ENCODE measurements around the gene EXOC6B.

The EXOC6B gene

DNA sequence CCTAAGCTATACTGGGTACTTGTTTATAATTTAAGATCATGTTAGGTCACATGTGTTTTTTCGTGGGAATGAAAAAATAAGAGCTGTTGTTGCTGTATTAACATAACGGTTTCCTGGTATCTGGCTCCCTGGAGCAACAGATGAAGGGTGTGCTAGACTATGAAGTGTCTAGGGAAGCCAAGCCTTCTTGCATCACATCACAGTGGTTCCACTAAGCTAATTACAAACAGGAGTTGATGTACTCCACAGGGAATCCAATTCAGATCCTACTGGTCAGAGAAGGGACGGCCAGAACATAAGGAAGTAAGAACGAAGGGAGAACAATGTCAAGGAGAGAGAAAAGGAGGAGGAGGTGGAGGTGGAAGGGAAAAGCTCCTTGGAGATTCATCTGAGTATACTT is 485.2 kb downstream of the EXOC6B start:
- DNase-seq, result no peak

DNA sequence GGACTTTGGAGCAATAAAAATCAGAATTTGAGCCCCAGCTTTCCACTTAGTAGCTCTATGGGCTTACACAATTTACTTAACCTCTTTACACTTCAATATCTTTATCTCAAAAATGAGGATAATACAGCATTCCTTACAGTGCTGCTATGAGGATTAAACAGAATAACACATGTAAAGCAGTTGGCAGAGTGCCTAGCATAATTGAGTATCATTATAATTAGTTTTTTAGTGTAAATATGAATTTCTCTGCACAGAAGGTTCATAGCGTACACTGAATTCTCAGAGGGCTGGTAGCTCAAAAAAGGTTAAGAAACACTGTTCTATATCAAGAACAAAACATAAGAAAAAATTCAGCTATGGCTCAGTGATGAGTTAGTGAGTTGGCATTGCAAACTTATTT is 487.8 kb downstream of the EXOC6B start:
- no peak for DNase-seq

DNA sequence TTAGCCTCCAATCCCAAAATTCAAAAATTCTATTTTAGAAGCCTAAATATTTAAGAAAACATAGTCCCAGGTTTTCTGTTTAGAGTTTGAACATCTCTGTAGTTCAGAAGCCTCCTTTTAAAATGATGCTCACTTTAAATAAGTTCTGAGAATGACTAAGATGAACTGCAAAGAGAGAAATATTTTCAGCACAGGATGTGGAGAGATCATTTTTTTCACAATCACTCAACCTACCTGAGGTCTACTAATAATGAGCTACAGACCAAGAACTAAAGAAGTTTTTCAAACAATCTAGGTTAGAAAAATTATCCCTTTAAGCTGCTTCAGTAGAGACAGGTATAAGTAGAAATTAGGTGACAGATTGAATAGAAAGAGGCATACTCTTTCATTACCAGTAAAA is 493.1 kb downstream of the EXOC6B start:
- no peak for DNase-seq

DNA sequence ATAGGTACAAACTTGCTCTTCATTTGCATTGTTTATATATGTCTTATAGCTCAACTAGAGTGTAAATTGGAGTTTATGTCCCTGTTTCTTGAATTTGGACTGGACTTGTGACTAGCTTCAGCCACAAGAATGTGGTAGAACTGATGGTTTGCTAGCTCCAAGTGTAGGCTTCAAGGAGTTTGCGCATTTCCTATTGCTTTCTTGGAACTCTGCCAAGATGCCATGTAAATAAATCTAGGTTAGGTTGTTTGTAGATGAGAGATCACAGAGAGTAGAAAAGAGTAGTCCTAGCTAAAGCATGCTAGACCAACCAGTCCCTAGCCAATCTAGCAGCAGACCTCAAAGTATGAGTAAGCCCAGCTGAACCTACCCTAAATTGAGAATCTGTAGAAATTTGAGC is 495.2 kb downstream of the EXOC6B start:
- no peak for DNase-seq

DNA sequence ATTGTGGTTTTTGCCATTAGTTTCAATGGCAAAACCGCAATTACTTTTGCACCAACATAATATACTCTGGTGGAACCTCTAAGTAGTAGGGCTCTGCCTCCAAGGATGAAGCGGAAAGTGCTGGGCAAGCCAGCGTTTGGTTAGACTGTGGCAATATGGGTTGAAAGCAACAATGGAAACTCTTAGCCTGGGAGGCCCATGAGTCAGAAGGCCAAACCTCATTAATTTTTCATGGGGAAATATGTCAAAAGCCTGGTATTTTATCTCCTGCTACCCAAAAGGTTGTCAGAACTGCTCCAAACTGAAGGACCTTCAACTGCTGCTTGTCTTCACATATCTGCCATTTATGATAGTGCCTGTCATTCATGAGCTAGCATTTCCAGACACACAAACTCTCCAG is 499.1 kb downstream of the EXOC6B start:
- no peak for DNase-seq

DNA sequence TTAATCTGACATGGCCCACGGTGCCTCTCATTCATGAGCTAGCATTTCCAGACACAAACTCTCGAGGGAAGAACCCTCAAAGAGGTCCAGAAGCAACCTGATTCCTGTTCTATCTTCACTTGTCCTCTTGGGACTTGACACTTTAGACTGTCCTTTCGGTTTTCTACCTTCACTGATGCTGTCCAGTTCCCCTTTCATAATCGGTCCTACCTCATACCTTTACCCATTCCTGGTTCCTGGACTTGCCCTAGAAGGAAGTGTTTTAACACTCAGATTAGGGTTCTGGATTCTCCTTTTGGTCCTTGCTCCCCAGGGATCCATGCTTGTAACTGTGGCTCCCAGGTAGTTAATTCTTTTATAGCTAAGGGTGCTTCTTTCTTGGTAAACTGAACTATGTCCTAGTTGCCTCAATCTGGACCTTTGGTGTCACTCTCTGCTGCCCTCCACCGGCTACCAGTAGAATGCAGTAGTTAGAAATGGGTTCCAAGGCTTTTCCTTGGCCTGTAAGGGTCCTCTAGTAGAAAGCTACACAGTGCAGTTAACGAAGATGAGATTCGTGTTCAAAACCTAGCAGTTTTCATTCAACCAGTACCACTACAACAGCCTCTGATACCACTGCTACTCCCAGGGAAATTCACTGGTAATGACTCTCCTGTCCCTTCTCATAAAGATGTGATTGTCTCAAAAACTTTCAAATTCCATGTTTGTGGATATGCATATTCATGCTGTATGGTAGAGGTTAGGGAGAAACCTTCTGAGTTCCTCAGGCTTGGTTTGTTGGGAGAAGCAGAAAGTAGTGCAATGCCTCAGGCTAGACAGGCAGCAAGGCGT is 500.0 kb downstream of the EXOC6B start:
- DNase-seq, result peak in 1 of 2 experiments; percentile 1

DNA sequence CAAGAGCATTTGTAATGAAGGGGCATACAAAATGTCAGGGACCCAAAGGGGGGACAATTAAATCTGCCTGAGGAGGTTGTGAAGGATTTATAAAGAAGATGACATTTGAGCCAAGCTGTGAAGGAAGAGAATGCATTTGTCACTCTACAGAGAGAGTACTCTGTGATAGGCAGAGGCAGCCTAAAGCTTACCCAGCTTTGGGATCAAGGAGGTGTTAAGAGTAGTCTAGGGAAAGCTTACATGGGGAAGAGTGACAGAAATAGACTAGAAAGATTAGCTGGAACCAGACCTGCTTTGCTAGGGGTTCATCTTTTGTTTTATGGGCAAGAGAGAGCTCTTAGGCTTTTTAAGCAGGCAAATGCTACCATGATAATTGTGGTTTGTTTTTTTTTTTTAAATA is 509.1 kb downstream of the EXOC6B start:
- DNase-seq, result no peak

DNA sequence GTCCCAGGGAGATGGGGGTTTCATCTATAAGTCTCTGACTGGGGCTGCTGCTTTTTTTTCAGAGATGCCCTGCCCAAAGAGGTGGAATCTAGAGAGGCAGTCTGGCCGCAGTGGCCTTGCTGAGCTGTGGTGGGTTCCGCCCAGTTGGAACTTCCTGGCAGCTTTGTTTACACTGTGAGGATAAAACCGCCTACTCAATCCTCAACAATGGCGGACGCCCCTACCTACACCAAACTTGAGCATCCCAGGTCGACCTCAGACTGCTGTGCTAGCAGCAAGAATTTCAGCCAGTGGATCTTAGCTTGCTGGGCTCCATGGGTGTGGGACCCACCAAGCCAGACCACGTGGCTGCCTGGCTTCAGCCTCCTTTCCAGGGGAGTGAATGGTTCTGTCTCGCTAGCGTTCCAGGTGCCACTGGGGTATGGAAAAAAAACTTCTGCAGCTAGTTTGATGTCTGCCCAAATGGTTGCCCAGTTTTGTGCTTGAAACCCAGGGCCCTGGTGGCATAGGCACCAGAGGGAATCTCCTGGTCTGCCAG is 525.6 kb downstream of the EXOC6B start:
- DNase-seq, result no peak

DNA sequence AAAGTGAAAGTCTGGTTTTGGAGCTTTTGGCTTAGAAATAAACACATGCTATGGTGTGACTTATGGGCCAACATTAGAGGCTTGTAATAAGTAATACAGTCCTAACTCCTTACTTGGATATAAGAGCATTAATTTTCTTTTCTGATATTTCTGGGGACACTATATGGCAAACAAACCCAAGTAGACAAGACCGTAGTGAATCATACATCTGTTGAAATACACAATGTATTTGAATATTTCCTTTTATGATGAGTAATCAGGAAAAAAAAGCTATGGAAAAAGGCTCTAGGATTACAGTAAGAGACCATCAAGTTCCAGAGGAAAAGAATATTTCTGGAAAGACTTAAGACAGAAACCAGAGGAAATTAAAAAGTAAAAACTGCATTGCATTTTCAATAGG is 532.2 kb downstream of the EXOC6B start:
- DNase-seq, result no peak

DNA sequence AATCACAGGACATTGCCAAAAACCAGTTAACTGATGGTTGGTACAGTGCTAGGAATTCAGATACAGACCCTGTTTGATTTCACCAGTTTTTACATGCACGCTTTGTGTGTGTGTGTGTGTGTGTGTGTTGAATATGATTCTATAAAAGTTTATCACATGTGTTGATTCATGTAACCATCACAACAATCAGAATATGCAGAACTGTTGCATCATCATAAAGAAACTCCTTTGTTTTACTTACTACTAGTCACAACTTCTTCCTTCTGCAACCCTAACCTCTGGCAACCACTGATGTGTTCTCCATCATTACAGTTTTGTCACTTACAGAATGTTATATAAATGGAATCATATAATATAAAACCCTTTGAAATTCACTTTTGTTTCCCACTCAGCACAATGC is 533.4 kb downstream of the EXOC6B start:
- DNase-seq, result no peak

DNA sequence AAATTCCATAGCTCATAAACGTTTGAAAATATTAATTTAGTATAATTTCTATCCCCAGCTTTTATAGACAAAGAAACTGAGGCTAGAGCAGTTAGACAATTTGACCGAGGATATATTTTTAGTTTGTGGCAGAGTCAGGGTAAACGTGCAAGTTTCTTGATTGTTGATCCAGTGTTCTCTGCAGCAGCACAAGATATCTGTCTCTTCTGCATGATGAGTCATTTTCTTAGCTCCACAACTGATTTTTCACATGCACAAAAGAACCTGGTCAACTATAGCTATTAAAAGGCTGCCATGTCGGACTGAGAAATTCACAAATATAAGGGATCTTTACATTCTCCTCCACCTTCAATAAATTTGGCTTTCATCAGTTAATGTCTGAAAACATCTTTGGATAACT is 534.8 kb downstream of the EXOC6B start:
- no peak for DNase-seq

DNA sequence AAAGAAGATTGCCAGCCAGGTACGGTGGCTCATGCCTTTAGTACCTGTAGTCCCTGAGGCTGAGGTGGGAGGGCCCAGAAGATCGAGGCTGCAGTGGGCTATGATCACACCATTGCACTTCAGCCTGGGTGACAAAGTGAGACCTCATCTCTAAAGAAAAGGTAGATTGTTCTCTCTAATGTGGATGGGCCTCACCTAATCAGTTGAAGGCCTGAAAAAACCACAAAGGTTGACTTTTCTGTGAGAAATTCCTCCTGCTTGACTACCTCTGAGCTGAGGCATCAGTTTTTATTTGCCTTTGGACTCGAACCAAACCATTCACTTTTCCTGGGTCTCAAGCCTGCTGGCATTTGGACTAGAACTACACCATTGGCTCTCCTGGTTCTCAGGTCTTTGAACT is 536.1 kb downstream of the EXOC6B start:
- DNase-seq, result no peak

DNA sequence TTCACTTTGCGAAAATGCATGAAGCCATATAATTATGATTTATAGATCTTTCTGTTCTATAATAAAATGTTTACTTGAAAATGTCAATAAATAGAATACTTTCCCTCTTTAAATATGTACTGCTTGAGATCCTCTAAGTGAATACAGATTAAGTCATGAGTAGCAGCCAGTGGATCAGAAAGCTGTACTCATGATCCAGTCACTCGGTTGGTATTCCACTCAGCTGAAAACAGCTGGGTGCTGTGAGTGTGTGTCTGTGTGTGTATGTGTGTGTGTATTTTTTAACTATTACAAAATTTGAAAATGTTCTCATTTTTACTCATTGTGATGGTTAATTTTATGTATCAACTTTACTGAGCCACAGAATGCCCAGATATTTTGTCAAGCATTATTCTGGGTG is 536.5 kb downstream of the EXOC6B start:
- no peak for DNase-seq

DNA sequence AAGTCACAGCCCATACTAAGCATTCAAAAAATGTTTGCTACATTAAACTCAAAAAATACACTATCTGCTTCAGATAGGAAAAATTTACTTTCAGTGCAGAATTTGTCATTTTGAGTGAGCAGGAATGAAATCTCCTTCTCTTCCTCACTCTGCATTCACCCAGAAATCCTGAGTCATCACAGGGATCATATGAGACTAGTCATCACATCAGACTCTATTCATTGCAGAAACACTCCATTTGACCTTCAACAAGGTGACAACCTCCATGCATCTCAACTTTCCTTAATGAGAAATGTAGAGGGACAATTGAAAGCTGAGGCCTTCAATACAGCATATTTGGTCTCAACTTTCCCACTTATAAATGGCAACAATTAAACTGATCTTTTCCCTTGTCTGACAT is 547.8 kb downstream of the EXOC6B start:
- no peak for DNase-seq

DNA sequence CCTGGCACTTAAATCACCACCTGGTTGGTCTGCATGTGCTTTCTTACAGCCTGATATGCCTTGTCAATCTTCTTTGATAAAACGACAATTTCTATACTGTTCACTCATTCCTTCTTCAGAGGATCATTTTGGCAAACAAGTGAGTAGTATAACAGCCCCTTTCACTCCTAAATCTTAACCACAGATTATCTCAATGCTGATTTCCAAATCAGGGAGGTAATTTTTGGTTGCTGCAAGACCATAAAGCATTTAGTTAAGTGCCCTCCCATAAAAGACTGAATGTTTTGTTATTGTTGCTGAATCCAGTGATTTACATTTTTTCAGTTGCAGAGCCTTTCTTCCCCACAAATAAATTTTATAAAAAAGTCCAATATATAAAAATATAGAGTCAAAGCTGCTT is 549.0 kb downstream of the EXOC6B start:
- DNase-seq, result no peak

DNA sequence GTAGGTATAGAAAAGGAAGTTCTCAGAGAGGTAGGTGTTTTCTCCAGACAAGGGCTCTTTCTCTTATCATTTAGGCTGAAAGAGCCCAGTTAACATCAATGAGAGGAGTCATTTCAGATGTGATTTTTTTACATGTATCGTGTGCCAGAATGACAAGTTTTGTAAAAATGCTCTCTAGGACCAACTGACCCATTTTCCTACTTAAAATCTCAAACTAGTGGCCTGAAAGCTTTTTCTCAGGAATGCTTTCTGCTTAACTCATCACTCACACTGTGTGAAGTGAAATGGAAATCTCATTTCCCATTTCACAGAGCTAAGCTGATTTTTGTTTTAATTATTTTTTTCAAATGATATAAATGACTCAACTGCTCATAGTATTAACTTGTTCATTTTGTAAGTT is 549.5 kb downstream of the EXOC6B start:
- no peak for DNase-seq

DNA sequence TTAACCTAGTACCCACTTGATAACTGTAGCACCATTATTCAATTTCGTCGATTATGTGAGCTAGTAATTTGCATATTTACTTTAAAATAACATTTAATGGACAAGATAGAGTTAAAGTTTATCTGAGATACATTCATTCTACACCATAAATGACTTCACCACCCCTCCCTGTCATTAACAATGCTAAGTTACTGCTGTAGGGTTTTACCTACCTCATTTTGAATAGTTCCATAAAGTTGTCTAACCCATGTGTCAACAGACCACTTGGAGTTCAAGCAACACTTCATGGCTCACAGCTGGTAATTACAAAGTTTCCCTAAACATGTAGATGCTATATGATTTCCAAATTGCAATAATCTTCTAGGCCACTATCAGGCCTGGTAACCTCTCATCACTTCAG is 550.7 kb downstream of the EXOC6B start:
- DNase-seq, result no peak

DNA sequence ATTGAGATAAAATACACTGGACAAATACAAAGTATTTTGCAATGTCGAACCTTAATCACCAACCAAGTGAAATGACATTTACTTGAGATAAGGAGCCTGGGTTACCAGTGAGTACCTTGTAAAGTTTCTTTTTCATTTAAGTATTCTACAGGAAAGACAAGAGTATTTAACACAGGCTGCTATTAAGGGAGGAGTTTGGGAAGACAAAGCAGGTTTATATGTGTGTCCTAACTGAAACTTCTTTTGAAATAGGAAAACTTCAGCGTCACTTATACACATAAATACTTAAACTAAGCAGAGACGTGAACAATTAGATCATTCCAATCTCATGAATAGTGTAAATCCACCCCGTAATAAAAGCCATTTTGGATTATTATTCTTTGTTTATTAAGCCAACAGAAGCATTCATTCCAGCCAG is 551.4 kb downstream of the EXOC6B start:
- no peak for DNase-seq

DNA sequence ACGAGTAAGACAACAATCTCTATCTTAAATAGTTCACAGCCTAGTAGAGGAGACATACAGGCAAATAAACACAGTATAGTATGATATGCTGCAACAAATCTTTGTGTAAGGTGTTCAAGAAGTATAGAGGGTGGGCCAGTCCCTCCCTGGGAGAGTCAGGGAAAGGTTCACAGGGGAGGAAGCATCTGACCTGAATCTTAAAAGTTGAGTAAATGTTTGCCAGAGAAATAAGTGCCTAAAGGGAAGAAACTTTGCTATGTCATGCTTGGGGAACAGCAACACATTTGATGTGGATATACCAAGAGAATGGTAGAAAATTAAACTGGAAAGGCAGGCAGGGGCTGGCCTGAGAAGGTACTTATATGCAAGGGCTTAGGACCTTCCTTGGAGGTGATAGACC is 552.4 kb downstream of the EXOC6B start:
- no peak for DNase-seq

DNA sequence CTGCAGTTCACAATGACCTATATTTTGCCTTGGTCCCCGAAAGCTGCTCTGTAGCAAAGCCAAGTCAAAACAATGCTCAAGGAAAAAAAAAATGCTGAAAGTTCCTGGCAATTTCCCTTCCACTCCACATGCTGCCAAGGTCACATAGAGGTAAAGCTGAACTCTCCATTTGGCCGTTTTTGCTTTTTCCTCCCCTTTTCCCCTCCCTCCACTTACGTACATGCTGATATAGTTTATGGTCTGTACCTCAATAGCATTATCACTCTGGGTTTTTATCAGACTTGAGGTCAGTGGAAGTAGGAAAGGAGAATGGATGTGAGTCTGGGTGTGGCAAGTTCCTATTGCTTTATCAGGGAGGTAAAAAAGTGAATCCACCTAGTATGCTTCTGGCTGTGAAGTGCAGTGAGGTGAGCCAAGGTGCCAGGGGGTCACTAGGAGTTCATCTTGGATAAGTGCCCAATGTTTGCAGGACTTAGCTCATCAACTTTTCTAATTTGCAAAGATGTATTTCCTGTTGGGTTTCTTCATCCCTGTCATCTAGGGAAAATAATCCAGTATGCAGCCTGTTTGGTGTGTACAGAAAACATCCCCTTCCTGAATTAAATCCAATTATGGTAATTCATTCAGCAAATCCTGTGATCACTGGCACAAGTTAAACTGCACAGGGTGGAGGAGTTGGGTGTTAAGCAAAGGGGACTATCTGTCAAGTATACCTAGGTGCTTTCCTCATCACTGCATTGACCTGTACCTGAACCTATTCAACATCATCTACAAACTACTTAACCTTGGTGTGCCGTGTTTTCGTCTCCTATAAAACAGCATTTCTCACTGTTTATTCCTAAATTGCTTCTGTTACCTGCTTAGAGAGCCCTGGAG is 553.8 kb downstream of the EXOC6B start:
- DNase-seq, result no peak

DNA sequence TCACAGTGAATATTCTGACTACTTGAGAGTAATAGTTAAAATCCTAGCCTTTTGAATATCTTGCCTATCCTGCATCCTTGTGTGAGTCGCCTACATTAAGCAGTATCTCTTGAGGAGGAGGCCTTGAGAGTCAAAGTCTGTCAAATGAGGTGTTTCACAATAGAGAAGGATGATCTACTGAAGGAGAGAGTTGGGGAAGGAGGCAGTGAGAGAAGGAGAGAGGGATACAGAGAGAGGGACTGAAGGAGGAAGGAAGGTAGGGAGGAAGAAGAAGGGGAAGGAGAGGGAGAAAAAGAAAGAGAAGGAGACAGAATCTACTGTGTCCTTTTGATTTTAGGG is 554.6 kb downstream of the EXOC6B start:
- no peak for DNase-seq

DNA sequence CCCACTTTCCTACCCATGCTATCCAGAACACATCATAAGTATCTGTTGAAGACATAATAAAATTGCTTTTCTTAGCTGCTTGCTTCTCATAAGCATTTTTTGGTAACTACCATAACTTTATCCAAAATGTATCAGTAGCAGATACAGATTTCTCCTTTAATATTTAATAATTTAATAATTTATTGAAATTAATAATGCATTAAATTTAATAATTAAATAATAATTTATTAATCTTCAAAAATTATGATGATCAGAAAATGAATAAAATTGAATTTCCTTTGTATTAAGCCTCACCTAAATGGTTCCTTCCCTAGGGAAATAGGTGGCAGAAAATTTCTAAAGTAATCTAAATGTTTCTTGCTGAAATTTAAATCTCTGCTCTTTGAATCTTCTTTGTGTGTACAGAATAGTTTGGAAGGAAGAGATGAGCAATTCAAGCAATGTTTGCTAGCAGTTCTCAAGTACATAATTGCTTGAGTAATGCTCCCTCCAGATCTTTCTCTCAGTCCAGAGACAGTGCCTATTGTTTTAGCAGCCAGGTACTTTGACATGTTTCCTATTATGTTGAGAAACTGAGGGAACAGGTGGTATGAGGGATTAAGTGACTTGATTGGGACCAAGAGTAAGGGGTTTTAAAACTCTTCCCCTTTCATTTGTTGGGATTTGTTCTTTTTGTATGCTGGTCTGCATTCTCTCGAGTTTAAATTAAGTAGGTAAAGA is 555.1 kb downstream of the EXOC6B start:
- DNase-seq, result no peak

DNA sequence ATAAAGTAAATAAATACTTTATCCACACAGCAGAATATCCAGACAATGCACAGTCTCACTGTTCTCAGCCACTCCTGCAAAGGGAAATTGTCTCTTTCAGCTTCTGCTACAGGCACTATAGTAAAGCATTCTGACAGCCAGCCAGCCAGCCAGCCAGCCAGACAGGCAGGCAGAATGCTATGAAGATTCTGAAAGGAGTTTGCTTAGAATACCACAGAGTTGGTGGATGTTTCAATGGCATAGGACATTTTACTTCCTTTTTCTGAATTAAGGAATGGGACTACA is 562.1 kb downstream of the EXOC6B start:
- DNase-seq, result no peak
